GM21576 (cell line): ENCODE measurements around the gene IFT52.
"Not testable (repeated sequence)": the region's sequence is repeated elsewhere in the genome, so short reads cannot be mapped to it uniquely, and the experiment has no call there.

ENCODE experiments used
- ATAC-seq: cut with Tn5 transposase; IDR thresholded peaks from one replicate; pipeline ENCODE4 v1.9.1; 2021; ENCODE audit warnings: mild to moderate bottlenecking, moderate library complexity; ENCODE audit not compliant: unreplicated experiment

Gene IFT52

GRCh38 chr20:43650997-43651525 lies 60.3 kb downstream of the IFT52 start:
- no peak for ATAC-seq

- ATAC-seq = not testable (repeated sequence)
Measured at GRCh38 chr20:43651650-43652184, 61.0 kb downstream of the IFT52 start.

- ATAC-seq = no peak
Measured at GRCh38 chr20:43653966-43654365, 63.2 kb downstream of the IFT52 start.

- ATAC-seq = not testable (repeated sequence)
Measured at GRCh38 chr20:43655176-43655575, 64.4 kb downstream of the IFT52 start.

GRCh38 chr20:43655937-43656336 lies 65.2 kb downstream of the IFT52 start:
- no peak for ATAC-seq

GRCh38 chr20:43658069-43658722 lies 67.5 kb downstream of the IFT52 start:
- no peak for ATAC-seq

- ATAC-seq = no peak
Measured at GRCh38 chr20:43658723-43659419, 68.1 kb downstream of the IFT52 start.

GRCh38 chr20:43662943-43663655 lies 72.4 kb downstream of the IFT52 start:
- no peak for ATAC-seq

- ATAC-seq = no peak
Measured at GRCh38 chr20:43665466-43666176, 74.9 kb downstream of the IFT52 start.

GRCh38 chr20:43666376-43667328 lies 75.9 kb downstream of the IFT52 start, which contains the start of gene MYBL2:
Gene MYBL2 (plus strand): TSS chr20:43667114. CDS start chr20:43667284, 170 bp downstream.
- peak; percentile 67 for ATAC-seq

GRCh38 chr20:43667341-43668132 lies 76.8 kb downstream of the IFT52 start:
- peak; percentile 48 for ATAC-seq

- no peak for ATAC-seq
Measured at GRCh38 chr20:43669332-43669731, 78.6 kb downstream of the IFT52 start.

- no peak for ATAC-seq
Measured at GRCh38 chr20:43670423-43670822, 79.7 kb downstream of the IFT52 start.

GRCh38 chr20:43676368-43676767 lies 85.6 kb downstream of the IFT52 start:
- no peak for ATAC-seq

GRCh38 chr20:43680981-43681380 lies 90.2 kb downstream of the IFT52 start:
- no peak for ATAC-seq

- ATAC-seq = peak; percentile 22
Measured at GRCh38 chr20:43681468-43681942, 90.8 kb downstream of the IFT52 start.

- ATAC-seq = peak; percentile 91
Measured at GRCh38 chr20:43681991-43682410, 91.3 kb downstream of the IFT52 start.

- peak; percentile 21 for ATAC-seq
Measured at GRCh38 chr20:43682446-43682845, 91.7 kb downstream of the IFT52 start.
